Fibroblast of skin of scalp (primary cell): ENCODE measurements around the gene CYP39A1.
"Not testable (repeated sequence)": the region's sequence is repeated elsewhere in the genome, so short reads cannot be mapped to it uniquely, and the experiment has no call there.

Source experiments
- DNase-seq: peaks from one replicate; pipeline ENCODE4 v3.0.0-alpha.2; 2013

The CYP39A1 gene

GRCh38 chr6:46648869-46649492 lies 3.6 kb downstream of the CYP39A1 start:
- no peak for DNase-seq

GRCh38 chr6:46648108-46648507 lies 4.5 kb downstream of the CYP39A1 start:
- not testable (repeated sequence) for DNase-seq

GRCh38 chr6:46645265-46645664 lies 7.4 kb downstream of the CYP39A1 start:
- DNase-seq, result no peak

- DNase-seq, result no peak
Measured at GRCh38 chr6:46642928-46643751, 9.5 kb downstream of the CYP39A1 start.

GRCh38 chr6:46638650-46639049 lies 14.0 kb downstream of the CYP39A1 start:
- DNase-seq, result no peak

- DNase-seq, result no peak
Measured at GRCh38 chr6:46637933-46638332, 14.7 kb downstream of the CYP39A1 start.

- peak; percentile 12 for DNase-seq
Measured at GRCh38 chr6:46637145-46637544, 15.5 kb downstream of the CYP39A1 start.

- DNase-seq, result no peak
Measured at GRCh38 chr6:46635462-46635861, 17.2 kb downstream of the CYP39A1 start.

GRCh38 chr6:46632053-46632452 lies 20.6 kb downstream of the CYP39A1 start:
- DNase-seq, result no peak

GRCh38 chr6:46629691-46630090 lies 22.9 kb downstream of the CYP39A1 start:
- DNase-seq, result no peak

- DNase-seq, result no peak
Measured at GRCh38 chr6:46628976-46629375, 23.6 kb downstream of the CYP39A1 start.

- DNase-seq, result no peak
Measured at GRCh38 chr6:46628498-46628897, 24.1 kb downstream of the CYP39A1 start.

- no peak for DNase-seq
Measured at GRCh38 chr6:46626976-46627375, 25.6 kb downstream of the CYP39A1 start.

- peak; percentile 37 for DNase-seq
Measured at GRCh38 chr6:46626228-46626909, 26.2 kb downstream of the CYP39A1 start.

GRCh38 chr6:46618726-46619125 lies 33.9 kb downstream of the CYP39A1 start:
- no peak for DNase-seq

- no peak for DNase-seq
Measured at GRCh38 chr6:46612645-46613044, 40.0 kb downstream of the CYP39A1 start.

- DNase-seq, result no peak
Measured at GRCh38 chr6:46610862-46611553, 41.6 kb downstream of the CYP39A1 start.

- DNase-seq, result no peak
Measured at GRCh38 chr6:46606338-46606737, 46.3 kb downstream of the CYP39A1 start.

- DNase-seq, result no peak
Measured at GRCh38 chr6:46605091-46605797, 47.4 kb downstream of the CYP39A1 start.

GRCh38 chr6:46598215-46598614 lies 54.4 kb downstream of the CYP39A1 start:
- no peak for DNase-seq

- no peak for DNase-seq
Measured at GRCh38 chr6:46592740-46593139, 59.9 kb downstream of the CYP39A1 start.

GRCh38 chr6:46592046-46592445 lies 60.6 kb downstream of the CYP39A1 start:
- no peak for DNase-seq
